ENCODE measurements around the gene ITPR2. TPM values are rescaled to one million over a fixed set of nuclear protein-coding genes. Genes with fewer than 3 reads are reported as not detected.

ITPR2 gene
- total and polyA plus RNA-seq, 2 of the 8 experiments (the other 6 are each of a cell fraction or from before 2014, with no cell fraction given) = 4.1 to 48.3 TPM

- Histone ChIP-seq H3K27ac (ENCODE audit: low read depth, low read length) (no peak overlapping the region), H3K79me1 (ENCODE audit: low read depth, low read length) (no peaks in the 10 kb centered on the region), H3K9ac (replicated peaks in 1 of 4; ENCODE audit: extremely low read depth in 1 of 4, low read depth in 3 of 4, low read length in 3 of 4) (no peak overlapping the region), H2BK20ac (ENCODE audit: low read length) (no peak overlapping the region), H2BK12ac (ENCODE audit: low read depth, low read length) (no peak overlapping the region), H2BK15ac (ENCODE audit: low read length) (no peak overlapping the region), H3K56ac (replicated peaks; ENCODE audit: insufficient read length, low read depth, low read length) (no peak overlapping the region), H3K23me2 (ENCODE audit: low read depth, low read length) (no peaks in the 10 kb centered on the region), H3K9me3 (ENCODE audit: insufficient read depth in 2 of 2, low read depth in 1 of 2, low read length in 1 of 2) (peaks cover 3 to 4% of the 10 kb centered on the region in 2 experiments; a peak in 2 of 4 replicates), H4K20me1 (replicated peaks in 1 of 2; ENCODE audit: control insufficient read depth in 1 of 2, insufficient read depth in 2 of 2, low read length in 2 of 2) (no peaks in the 10 kb centered on the region), H3K4me1 (replicated peaks in 1 of 4; ENCODE audit: control insufficient read depth in 3 of 4, insufficient read depth in 4 of 4, low read length in 3 of 4) (no peaks in the 10 kb centered on the region), H4K5ac (ENCODE audit: insufficient read length, low read depth, low read length) (no peak overlapping the region), H3K36me3 (ENCODE audit: control insufficient read depth in 2 of 4, insufficient read depth in 4 of 4, low read length in 3 of 4) (peaks cover 0 to 6% (median 1%) of the 10 kb centered on the region in 4 experiments; a peak in 3 of 8 replicates), H4K8ac (ENCODE audit: extremely low read depth, insufficient read depth, low read length) (no peak overlapping the region), H3K79me2 (ENCODE audit: control insufficient read depth in 1 of 2, insufficient read depth in 2 of 2, low read length in 2 of 2) (no peaks in the 10 kb centered on the region), H3K4ac (replicated peaks; ENCODE audit: insufficient read length, low read depth, low read length) (no peak overlapping the region), H3K27me3 (replicated peaks in 1 of 4; ENCODE audit: control insufficient read depth in 3 of 4, extremely low read depth in 1 of 4, insufficient read depth in 3 of 4, low read length in 3 of 4) (no peaks in the 10 kb centered on the region), H2AFZ (ENCODE audit: low read length) (no peak overlapping the region), H4K91ac (replicated peaks; ENCODE audit: insufficient read length, low read length) (no peak overlapping the region), H2BK120ac (replicated peaks; ENCODE audit: low read depth, low read length) (no peak overlapping the region), H2BK5ac (ENCODE audit: low read depth, low read length) (no peak overlapping the region), H2AK5ac (ENCODE audit: low read depth, low read length) (no peak overlapping the region), H3K4me3 (ENCODE audit: extremely low read depth in 1 of 4, insufficient read depth in 2 of 4, low read depth in 3 of 4, low read length in 4 of 4) (no peak overlapping the region), H3K4me2 (ENCODE audit: insufficient read depth in 1 of 2, low read depth in 2 of 2, low read length in 2 of 2) (no peak overlapping the region), H3K14ac (ENCODE audit: insufficient read length) (no peak overlapping the region), H3K18ac (ENCODE audit: extremely low read depth, low read length) (no peak overlapping the region), H3K23ac (ENCODE audit: insufficient read length) (no peak overlapping the region)
- TF ChIP-seq CEBPB (IDR thresholded peaks at IDR 0.05; ENCODE audit: low read depth, low read length) (no peak), SUZ12 (IDR thresholded peaks at IDR 0.05; ENCODE audit: low read length) (no peak), SP2 (IDR thresholded peaks at IDR 0.05; ENCODE audit: low read length) (no peak), HDAC6 (IDR thresholded peaks at IDR 0.05; ENCODE audit: low read depth, low read length) (no peak), BCL11A (IDR thresholded peaks at IDR 0.05; ENCODE audit: low read depth in 2 of 2, low read length in 2 of 2) (no peak), CTBP2 (IDR thresholded peaks at IDR 0.05; ENCODE audit: borderline replicate concordance, insufficient read depth, insufficient read length, low read length) (no peak), RXRA (IDR thresholded peaks at IDR 0.05; ENCODE audit: insufficient read depth, low read depth, low read length) (no peak), MAFK (IDR thresholded peaks at IDR 0.05; ENCODE audit: low read depth, low read length) (no peak), TCF12 (IDR thresholded peaks at IDR 0.05; ENCODE audit: low read depth, low read length) (no peak), TAF1 (IDR thresholded peaks at IDR 0.05; ENCODE audit: low read depth, low read length) (no peak), E2F6 (IDR thresholded peaks at IDR 0.05) (no peak), GABPA (IDR thresholded peaks at IDR 0.05; ENCODE audit: borderline replicate concordance, insufficient read depth, low read length) (no peak), YY1 (IDR thresholded peaks at IDR 0.05; ENCODE audit: low read depth, low read length) (no peak), BRCA1 (IDR thresholded peaks at IDR 0.05; ENCODE audit: low read depth, low read length) (no peak)
- CTCF ChIA-PET (ENCODE audit: partially characterized antibody) = interaction anchor here (1.2 to 1.4 kb wide), 2 partner anchors 81 to 102 kb away, joined by 3 to 4 read pairs; no protein-coding TSS in a partner anchor
- WGBS, 2 experiments (ENCODE audit: extremely low coverage in 1 of 2, insufficient coverage in 1 of 2, insufficient read length in 1 of 2, insufficient replicate concordance in 2 of 2, low coverage in 1 of 2, low lambda C conversion rate in 2 of 2, missing lambda C conversion rate in 1 of 2) = 94% methylated on average over 1 of the region's 1 CpG; no CpG with 5 or more reads in 1 of the 2 experiments
- DNase-seq (ENCODE audit: low read depth in 1 of 2, low spot score in 2 of 2) = no peak
- FAIRE-seq = no peak
- POLR2A ChIA-PET (ENCODE audit: partially characterized antibody) = no interaction called here
These were observed 49.9 kb downstream of the ITPR2 start for GRCh38 chr12:26783131-26783526.
